ENCODE measurements around the gene ZNF784.

ZNF784 gene

GRCh38 chr19:55606471-55606787, 17.9 kb downstream of the ZNF784 start (continued):
- TF ChIP-seq HIC1 (tag by site-specific recombination; IDR thresholded peaks at IDR 0.05), result 0 out of 2 replicates have a peak, but pooled peaks have one; percentile 1
- 0 out of 2 replicates have a peak, but pooled peaks have one; percentile 5 for TF ChIP-seq ZBTB20 (tag by site-specific recombination; IDR thresholded peaks at IDR 0.05)
- TF ChIP-seq ZNF157 (tag by site-specific recombination; IDR thresholded peaks at IDR 0.05), result no peak
- no peak for TF ChIP-seq MZF1 (tag by site-specific recombination; IDR thresholded peaks at IDR 0.05; ENCODE audit: borderline replicate concordance)
- TF ChIP-seq ZNF366 (tag by site-specific recombination; conservative IDR thresholded peaks at IDR 0.05), result 0 out of 2 replicates have a peak, but pooled peaks have one; percentile 8
- no peak for TF ChIP-seq ZBTB49 (tag by site-specific recombination; IDR thresholded peaks at IDR 0.05; ENCODE audit: low read depth)

GRCh38 chr19:55605637-55606470, 18.5 kb downstream of the ZNF784 start, which contains the start of gene ZNF865:
ZNF865 (plus strand) TSS chr19:55605647; CDS start chr19:55613619, 7,972 bp downstream.
- Histone ChIP-seq H3K27ac (ENCODE audit: extremely low read depth, low read depth, low read length) (peak within 1 kb of the TSS; percentile 88), H3K4me3 (ENCODE audit: low read depth, low read length) (peak within 1 kb of the TSS; percentile 97), H3K4me1 (ENCODE audit: control insufficient read depth, insufficient read depth, low read length) (peaks cover 6% of the 10 kb centered on the region; the same call in 1 of the 2 replicates), H3K36me3 (ENCODE audit: control insufficient read depth in 2 of 2, insufficient read depth in 1 of 2, low read length in 2 of 2) (peaks cover 17 to 27% of the 10 kb centered on the region in 2 experiments; a peak in 2 of 3 replicates), H3K9me3 (ENCODE audit: control insufficient read depth, insufficient read depth, low read depth, low read length) (no peaks in the 10 kb centered on the region)
- CTCF ChIA-PET, result interaction anchor here (0.5 to 3.1 kb wide), 40 partner anchors 8 to 1737 kb away, joined by 3 to 50 read pairs (median 4); partner anchors contain the start of genes ISOC2, KMT5C, SBK2 and ZNF579
- POLR2A ChIA-PET, result interaction anchor here (0.5 to 4.5 kb wide), 24 partner anchors 16 to 489 kb away, joined by 3 to 75 read pairs (median 4); partner anchors contain the start of genes ISOC2, PPP1R12C, U2AF2 and UBE2S
- no peak for TF ChIP-seq ZNF214 (tag by site-specific recombination; IDR thresholded peaks at IDR 0.05; ENCODE audit: borderline replicate concordance)
- peak; percentile 50; the same call in 1 of the 2 replicates for TF ChIP-seq IKZF3 (tag by site-specific recombination; IDR thresholded peaks at IDR 0.05)
- TF ChIP-seq CTCF (tag by site-specific recombination; IDR thresholded peaks at IDR 0.05), result peak; percentile 95
- peak; percentile 65; the same call in 1 of the 2 replicates for TF ChIP-seq KLF16 (tag by site-specific recombination; IDR thresholded peaks at IDR 0.05)
- TF ChIP-seq KLF8 (tag by site-specific recombination; IDR thresholded peaks at IDR 0.05), result peak; percentile 75; the same call in 1 of the 2 replicates
- TF ChIP-seq ZBTB10 (tag by site-specific recombination; IDR thresholded peaks at IDR 0.05), result peak; percentile 77
- TF ChIP-seq GLIS2 (tag by site-specific recombination; IDR thresholded peaks at IDR 0.05), result peak; percentile 65
- 0 out of 2 replicates have a peak, but pooled peaks have one; percentile 3 for TF ChIP-seq YY2 (tag by site-specific recombination; IDR thresholded peaks at IDR 0.05)
- no peak for TF ChIP-seq SCRT1 (tag by site-specific recombination; IDR thresholded peaks at IDR 0.05; ENCODE audit: borderline replicate concordance)
- TF ChIP-seq ZNF623 (tag by site-specific recombination; IDR thresholded peaks at IDR 0.05), result 0 out of 2 replicates have a peak, but pooled peaks have one; percentile 8
- TF ChIP-seq ZBTB49 (tag by site-specific recombination; IDR thresholded peaks at IDR 0.05; ENCODE audit: low read depth), result no peak
- TF ChIP-seq ZBTB17 (tag by site-specific recombination; IDR thresholded peaks at IDR 0.05), result peak; percentile 75
- TF ChIP-seq ZNF2 (tag by site-specific recombination; IDR thresholded peaks at IDR 0.05), result peak; percentile 94
- 0 out of 2 replicates have a peak, but pooled peaks have one; percentile 47 for TF ChIP-seq ZEB2 (tag by site-specific recombination; IDR thresholded peaks at IDR 0.05)
- TF ChIP-seq PRDM1 (tag by site-specific recombination; IDR thresholded peaks at IDR 0.05), result peak; percentile 72
- no peak for TF ChIP-seq FEZF1 (tag by site-specific recombination; IDR thresholded peaks at IDR 0.05)
